PC-9 (cell line): ENCODE data around the gene RYR2.

ENCODE experiments used
- EZH2 ChIP-seq: fragments of 200-600 bp; sonication (generic); IDR thresholded peaks from 2 replicates; pipeline ENCODE4 v1.8.0; 2017; ENCODE audit warnings: antibody characterized with exemption, low read depth
- TF ChIP-seq, protein P1 (sequence below): fragments of 200-600 bp; sonication (generic); conservative IDR thresholded peaks from 2 replicates; pipeline ENCODE4 v1.6.1; 2017; ENCODE audit warnings: mixed run types, antibody characterized with exemption, mild to moderate bottlenecking, moderate library complexity

DNA sequence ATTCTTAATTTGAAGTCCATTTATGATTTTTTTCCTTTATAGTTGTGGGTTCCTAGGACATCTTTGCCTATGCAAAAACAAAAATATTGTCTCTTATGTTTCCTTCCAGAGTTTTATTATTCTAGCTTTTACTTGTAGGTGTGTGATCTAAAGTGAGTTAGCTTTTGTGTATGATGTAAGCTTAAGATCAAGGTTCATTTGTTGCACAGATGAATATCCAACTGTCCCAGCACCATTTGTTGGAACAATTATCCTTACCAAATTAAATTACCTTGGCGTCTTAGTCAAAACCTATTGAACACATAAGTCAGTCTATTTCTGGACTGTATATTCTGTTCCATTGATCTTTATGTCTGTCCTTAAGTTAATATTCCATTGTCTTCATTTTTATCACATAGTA, 511.1 kb downstream of the RYR2 start:
- TF ChIP-seq, protein P1, sequence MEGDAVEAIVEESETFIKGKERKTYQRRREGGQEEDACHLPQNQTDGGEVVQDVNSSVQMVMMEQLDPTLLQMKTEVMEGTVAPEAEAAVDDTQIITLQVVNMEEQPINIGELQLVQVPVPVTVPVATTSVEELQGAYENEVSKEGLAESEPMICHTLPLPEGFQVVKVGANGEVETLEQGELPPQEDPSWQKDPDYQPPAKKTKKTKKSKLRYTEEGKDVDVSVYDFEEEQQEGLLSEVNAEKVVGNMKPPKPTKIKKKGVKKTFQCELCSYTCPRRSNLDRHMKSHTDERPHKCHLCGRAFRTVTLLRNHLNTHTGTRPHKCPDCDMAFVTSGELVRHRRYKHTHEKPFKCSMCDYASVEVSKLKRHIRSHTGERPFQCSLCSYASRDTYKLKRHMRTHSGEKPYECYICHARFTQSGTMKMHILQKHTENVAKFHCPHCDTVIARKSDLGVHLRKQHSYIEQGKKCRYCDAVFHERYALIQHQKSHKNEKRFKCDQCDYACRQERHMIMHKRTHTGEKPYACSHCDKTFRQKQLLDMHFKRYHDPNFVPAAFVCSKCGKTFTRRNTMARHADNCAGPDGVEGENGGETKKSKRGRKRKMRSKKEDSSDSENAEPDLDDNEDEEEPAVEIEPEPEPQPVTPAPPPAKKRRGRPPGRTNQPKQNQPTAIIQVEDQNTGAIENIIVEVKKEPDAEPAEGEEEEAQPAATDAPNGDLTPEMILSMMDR, result no peak
- no peak for TF ChIP-seq EZH2
